Right lobe of liver (tissue), 4 donors: ENCODE measurements around the gene APOL2.
"Not testable (repeated sequence)": the region's sequence is repeated elsewhere in the genome, so short reads cannot be mapped to it uniquely, and the experiment has no call there.

Source experiments
- POLR2A ChIP-seq: fragments of 450-650 bp; IDR thresholded peaks from one replicate; pipeline ENCODE4 v1.6.1; 2017; ENCODE audit warnings: antibody characterized with exemption, mild to moderate bottlenecking
- TF ChIP-seq, protein P1 (sequence below), 4 donors: fragments of 200-600 bp in 3 of 4; fragments of 450-650 bp in 1 of 4; IDR thresholded peaks; one replicate each; pipeline versions ENCODE4 v1.5.1 to v1.8.0; 2016 to 2022; ENCODE audit warnings: antibody characterized with exemption in 4 of 4, mild to moderate bottlenecking in 2 of 4
- donor health status: DM: no; HTN: no; CAD: no.
- donor health status: DM: no; HTN: no; CAD: no.
- donor health status: DM: no; HTN: yes; CAD: no.

DNA sequence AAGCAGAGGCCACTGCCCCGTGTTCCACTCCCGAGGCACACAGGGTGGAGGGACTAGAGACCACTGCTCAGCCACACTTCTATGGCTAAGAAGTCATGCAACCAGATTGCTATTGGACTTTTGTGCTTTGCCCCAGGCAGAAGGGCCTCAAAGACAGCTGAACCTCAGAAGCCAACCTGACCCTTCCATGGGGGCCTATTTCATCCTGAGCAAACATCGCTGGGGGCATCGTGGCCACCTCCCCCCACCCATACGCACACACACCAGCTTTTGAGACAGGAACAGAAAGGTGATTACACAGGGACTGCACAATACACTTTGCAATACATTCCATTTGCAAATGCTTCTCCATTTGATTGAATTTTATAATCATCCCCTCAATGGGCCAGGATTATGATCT, 33.8 kb downstream of the APOL2 start:
- not testable (repeated sequence) for TF ChIP-seq POLR2A
- TF ChIP-seq, protein P1, sequence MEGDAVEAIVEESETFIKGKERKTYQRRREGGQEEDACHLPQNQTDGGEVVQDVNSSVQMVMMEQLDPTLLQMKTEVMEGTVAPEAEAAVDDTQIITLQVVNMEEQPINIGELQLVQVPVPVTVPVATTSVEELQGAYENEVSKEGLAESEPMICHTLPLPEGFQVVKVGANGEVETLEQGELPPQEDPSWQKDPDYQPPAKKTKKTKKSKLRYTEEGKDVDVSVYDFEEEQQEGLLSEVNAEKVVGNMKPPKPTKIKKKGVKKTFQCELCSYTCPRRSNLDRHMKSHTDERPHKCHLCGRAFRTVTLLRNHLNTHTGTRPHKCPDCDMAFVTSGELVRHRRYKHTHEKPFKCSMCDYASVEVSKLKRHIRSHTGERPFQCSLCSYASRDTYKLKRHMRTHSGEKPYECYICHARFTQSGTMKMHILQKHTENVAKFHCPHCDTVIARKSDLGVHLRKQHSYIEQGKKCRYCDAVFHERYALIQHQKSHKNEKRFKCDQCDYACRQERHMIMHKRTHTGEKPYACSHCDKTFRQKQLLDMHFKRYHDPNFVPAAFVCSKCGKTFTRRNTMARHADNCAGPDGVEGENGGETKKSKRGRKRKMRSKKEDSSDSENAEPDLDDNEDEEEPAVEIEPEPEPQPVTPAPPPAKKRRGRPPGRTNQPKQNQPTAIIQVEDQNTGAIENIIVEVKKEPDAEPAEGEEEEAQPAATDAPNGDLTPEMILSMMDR (IDR thresholded peaks at IDR 0.05): not testable (repeated sequence)
